ENCODE results near the gene ATG9A.

ATG9A gene

DNA sequence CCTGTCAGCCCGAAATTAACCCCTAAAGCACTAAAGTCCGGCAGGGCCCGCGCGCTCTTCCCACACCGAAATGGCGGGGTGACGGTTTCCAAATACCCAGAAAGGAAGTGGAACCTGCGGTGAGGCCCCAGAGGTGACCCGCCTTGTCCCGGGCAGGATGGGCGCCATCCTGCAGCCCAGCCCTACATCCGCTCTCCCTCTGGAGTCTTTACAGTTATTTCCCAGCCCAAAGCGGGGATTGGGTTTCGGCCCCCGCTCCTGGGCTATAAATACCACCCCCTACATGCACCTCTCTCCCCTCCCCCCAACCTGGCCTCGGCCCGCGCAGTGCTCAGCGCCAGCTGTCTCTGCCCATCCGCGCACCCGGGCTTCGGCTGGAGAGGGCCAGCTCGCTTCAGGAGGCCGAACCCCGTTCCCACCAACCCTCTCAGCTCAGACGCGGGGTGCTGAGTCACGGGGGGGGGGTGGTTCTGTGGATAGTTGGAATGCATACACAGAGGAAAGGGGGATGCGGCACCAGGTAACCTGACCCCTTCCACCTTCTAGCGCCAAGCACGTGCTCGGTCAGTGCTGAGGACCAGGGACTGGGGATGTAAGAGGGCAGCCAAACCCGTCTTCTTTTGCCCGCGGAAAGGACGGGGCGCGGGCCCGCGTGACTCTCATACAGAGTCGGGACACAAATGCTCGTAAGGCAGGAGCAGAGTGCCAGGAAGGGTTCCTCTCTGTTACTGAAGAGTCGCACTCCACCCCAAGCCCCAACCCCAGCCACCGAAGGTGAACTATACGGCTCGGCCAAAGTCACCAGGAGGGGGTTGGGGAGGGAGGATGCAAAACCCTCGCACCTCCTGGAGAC is 23.7 kb upstream of the ATG9A start, which contains the start of gene TUBA4B:
TSS of gene TUBA4B (plus strand) at position 344 of the 853 bp plus-strand sequence. CDS start at position 509, 165 bp downstream.
- peak; percentile 33 for DNase-seq

DNA sequence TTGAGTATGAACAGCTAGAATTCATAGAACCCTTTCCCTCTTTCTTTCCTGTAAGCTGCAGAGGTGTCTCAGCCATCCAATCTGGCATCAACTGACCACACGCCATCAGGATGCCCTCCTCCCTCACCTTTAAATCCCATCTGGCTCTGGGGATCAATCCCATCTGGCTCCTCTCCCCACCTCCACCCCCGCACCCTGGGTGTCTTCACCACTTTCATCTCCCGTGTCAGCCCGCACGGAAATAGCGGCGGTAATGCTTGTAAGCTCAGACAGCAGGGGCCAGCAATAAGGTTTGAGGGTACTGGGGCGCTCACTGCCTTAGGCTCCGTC is 23.1 kb upstream of the ATG9A start:
- DNase-seq = no peak

DNA sequence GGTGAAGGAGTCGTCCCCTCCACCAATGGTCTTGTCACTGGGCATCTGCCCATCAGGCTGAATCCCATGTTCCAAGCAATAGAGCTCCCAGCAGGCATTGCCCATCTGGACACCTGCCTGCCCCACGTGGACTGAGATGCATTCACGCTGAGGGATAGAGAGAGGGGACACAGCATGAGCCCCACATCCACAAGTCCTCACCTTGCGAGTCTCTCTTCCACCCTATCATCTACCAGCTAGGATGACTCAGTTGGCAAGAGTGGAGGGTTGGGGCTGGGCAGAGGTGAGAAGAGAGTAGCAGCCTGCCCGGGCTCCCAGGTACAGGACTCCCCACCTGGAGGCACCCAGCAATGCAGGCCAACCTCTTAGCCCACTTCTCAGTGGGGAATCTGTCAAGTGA is 22.6 kb upstream of the ATG9A start:
- no peak for DNase-seq

DNA sequence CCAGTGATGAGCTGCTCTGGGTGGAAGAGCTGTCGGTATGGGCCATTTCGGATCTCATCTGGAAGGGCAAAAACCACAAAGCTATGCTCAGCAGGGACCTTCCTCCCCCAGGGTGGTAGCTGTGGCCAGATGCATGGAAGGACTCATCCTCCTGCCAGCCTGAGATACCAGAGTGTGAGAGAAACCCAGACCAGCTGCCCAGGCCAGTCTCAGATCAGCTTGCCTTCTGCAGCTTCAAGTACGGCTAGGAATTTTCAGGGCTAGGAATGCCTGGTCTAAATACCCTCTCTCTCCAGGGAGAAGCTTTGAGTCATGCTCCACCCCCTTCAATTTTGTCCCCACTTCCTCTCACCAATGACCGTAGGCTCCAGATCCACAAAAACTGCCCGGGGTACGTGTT is 22.2 kb upstream of the ATG9A start:
- DNase-seq = no peak

DNA sequence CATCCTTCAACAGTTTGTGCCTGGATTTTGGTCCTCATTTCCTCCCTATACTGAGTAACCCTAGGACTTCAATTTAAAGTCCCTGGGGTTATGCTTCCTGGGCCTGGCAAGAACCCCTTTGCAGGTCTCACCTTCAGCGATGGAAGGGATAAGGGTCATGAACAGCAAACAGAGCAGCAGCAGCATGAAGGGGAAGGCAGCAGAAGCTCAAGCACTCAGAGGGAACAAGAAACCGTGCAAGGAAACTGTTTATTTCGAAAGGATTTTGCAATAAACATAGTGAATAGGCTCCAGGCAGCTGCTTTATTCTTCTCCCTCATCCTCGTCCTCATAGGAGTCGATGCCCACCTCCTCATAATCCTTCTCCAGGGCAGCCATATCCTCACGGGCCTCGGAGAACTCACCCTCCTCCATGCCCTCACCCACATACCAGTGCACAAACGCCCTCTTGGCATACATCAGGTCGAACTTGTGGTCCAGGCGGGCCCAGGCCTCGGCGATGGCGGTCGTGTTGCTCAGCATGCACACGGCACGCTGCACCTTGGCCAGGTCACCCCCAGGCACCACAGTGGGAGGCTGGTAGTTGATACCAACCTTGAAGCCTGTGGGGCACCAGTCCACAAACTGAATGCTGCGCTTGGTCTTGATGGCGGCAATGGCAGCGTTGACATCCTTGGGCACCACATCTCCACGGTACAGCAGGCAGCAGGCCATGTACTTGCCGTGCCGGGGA is 20.8 kb upstream of the ATG9A start:
- DNase-seq = peak; percentile 50

DNA sequence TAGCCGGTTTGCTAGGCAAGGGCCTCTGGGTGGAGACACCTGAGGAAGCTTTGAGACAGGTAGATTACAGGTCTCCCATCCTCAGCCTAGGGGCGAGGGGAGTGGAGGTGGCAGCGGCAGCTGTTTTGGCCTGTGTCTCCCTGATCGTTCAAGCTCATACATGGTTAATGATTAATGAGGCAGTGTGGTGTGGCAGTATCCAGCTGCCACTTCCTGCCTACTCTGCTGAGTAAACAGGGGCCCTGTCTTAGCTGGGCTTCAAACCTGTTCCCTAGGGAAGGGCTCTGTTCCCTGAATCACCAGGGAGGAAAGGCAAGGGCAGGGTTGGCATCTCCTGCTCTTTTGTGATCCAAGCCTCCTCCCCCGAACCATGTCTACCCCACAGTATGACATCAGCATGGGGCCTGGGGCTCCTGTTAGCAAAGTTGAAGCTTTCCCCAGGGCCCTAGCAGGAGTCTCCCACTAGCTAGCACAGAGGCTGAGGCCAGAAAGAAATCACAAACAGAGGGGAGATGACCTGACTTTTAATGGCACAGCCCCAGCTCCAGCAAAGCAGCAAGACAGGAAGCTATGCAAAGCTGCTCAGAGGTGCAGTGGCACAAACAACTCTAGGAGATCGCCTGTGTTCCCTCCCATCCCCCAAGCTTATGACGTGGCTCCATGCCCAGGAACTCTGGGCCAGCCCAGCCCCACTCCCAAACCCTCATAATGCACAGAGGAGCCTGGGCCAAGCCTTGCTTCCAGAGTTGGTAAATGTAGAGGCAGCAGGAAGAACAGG is 20.0 kb upstream of the ATG9A start:
- DNase-seq = no peak

DNA sequence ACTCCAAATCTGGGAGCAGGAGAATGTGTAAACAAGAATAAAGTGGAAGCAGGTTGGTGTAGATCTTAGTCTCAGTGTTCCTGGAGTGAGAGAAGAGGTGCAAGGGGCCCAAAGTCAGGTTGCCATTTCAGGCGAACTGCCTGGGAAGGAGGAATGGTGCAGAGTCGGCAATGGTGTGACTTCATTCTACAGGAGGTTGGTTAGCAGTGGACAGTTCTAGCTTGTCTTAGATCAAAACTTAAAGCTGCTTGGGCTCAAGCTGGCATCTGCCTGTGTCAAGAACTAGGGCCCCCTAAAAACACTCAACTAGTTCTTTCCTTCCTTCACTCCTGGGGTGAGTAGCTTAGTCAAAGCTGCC is 19.4 kb upstream of the ATG9A start:
- no peak for DNase-seq

DNA sequence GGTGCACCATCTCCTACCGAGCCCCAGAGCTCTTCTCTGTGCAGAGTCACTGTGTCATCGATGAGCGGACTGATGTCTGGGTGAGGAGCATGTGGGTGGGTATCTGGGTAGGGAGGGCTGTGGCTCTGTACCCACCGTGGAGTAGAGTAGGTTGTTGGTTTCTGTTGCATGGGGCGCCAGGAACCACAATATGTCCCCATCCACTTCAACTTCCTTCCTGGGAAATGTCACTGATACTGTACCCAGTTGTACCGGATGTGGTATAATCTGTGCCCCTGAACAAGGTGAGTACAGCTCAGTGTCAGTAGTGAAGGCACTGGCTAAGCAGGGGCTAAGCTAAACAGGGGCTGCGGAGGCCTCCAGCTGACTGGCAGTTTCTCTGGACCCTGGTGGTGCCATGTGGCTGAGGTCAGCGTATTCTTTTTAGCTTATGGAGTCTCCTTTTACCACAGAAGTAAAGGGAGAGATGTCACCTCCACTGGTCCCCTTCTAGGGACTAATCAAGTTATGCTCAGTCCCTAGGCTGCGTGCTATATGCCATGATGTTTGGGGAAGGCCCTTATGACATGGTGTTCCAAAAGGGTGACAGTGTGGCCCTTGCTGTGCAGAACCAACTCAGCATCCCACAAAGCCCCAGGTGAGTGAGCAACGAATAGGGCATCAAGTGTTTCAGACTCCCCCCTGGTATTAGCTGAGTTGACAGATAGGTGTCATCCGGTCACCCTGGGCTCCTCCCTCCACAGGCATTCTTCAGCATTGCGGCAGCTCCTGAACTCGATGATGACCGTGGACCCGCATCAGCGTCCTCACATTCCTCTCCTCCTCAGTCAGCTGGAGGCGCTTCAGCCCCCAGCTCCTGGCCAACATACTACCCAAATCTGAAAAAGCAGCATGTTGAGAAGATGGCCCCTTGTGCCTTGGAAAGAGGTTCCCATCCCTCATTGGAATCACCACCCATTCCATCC is 18.5 kb upstream of the ATG9A start:
- DNase-seq = no peak

DNA sequence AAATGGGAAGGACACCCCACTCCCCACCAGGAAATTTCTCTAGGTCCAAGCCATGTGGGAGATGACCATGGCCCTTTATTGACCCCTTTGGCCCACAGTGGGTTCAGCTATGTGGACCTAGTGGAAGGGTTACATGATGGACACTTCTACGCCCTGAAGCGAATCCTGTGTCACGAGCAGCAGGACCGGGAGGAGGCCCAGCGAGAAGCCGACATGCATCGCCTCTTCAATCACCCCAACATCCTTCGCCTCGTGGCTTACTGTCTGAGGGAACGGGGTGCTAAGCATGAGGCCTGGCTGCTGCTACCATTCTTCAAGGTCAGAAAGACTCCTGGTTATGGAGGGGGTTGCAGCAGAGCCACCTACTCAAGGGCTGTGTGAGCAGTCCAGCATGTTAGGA is 17.1 kb upstream of the ATG9A start:
- no peak for DNase-seq

DNA sequence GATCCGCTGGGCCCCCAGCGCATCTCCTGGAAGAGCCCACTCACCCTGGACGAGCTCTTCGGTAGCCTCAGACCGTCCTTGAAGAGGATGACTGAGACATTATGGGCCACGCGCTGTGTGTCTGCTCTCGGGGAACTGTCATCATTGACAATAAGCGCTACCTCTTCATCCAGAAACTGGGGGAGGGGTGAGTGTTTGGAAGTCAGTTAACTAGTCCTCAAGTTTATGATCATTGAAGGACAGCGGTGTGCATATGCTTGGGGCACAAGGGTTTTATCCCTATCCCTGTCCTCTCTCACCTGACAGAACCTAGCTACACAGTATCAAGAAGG is 16.4 kb upstream of the ATG9A start:
- DNase-seq = no peak

DNA sequence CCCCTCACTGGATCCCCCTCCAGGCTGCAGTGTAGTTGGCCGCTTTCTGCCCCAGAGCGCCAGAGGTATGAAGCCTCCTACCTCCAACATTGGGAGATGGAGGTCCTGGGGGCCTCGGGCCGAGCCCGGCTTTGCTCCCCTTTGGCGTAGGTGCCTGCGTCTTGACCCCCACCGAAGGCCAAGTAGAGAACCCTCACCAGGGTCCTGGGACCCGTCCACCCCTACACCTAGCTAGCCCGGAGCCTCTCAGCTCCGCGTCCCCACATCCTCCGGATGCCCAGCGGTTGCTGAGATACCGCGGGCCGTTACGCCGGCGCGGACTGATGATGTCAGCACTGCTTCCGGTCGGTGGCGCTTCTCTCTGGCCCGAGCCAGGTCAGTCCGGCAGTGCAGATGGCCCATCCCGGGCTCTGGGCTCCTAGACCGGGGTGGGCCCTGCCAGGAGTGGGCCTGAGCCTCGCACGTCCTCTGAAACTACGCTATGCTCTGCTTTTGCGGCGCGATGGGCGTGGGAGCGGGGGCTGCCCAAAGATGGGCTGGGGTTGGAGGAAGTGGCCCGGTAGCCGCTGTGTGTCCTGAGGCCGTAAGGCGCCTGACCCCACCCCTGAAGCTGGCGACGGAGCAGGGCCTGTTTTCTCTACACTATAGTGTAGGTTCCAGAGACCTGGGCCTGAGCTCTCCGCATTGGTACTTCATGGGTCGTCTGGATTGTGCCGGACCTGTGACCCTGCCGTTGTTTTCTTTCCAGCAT is 15.9 kb upstream of the ATG9A start, which contains the start of the genes GLB1L and STK16:
TSS of gene GLB1L (minus strand) at position 297 of the 751 bp plus-strand sequence. CDS start 1,871 bp downstream, outside the sequence.
TSS of gene STK16 (plus strand) at position 332 of the 751 bp plus-strand sequence. CDS start 521 bp downstream, outside the sequence.
- peak; percentile 93 for DNase-seq

DNA sequence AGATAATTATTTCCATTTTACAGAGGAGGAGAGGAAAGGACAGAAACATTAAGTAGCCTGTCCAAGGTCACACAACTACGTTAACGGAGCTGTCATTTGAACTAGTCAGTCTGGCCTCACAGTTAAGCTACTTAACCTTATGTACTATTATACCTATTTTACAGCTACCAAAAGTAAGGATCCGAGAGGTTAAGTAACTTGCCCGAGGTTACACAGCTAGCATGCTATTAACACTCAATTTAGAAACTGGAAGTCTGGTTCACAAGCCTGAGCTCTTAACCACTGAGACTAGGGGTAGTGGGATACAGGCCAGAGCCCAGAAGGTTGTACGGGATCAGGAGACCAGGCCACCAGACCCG is 15.3 kb upstream of the ATG9A start:
- DNase-seq = no peak

DNA sequence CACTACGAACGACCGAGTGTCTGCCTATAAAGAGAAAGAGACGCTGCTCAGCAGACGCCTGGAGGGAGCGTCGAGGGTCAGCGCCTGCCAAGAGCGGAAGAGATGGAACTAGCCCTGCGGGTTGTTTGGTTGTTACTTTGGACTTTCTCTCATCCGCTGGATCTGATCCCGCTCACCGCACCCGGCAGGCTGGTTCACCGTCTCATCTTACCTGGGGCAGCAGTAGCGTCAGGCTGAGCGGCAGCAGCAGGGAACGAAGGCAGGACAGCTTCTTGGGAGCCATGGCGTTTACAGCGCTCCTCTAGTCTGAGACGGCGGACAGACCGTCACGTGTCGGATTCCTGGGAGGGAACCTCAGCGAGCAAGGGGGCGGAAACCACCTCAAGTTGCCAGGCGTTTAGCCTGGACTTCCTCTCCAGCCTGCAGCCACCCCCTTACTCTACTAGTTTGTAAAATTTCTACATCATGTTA is 13.9 kb upstream of the ATG9A start:
- peak; percentile 65 for DNase-seq

DNA sequence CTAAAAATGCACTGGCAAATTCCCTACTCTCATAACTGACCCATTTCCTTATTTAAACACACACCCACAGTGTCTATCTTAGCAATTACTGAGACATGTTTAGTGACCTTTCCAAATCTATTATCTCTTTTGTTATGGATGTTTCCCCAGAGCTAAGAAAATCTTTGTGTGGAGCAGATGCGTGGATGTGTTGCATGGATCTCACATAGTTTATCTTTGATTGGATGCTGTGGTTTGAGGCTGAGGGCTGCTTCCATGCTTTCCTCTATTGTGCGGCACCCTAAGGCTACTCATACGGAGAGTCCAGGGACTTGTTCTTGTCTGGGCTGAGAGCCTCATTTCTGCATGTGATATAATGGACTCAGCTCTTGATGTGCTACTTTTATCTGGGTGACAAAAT is 4.9 kb upstream of the ATG9A start:
- no peak for DNase-seq

DNA sequence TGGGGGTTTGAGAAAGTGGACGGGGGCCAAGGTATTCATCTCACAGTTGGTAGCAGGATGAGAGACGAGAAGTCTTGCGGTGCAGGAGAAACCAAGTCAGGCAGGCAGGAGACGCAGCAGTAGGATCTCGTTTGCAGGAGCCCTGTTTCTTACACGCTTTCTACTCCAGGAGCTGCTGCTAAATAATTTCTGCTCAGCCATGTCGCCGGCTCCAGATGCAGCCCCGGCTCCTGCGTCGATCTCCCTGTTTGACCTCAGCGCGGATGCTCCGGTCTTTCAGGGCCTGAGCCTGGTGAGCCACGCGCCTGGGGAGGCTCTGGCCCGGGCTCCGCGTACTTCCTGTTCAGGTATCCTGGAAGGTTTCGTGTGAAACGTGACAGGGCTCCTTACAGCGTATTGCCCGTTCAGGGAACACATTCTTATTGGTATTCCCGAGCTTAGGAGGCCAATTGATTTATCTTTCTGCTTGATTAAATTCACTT is 664 bp upstream of the ATG9A start:
- DNase-seq = peak; percentile 59

DNA sequence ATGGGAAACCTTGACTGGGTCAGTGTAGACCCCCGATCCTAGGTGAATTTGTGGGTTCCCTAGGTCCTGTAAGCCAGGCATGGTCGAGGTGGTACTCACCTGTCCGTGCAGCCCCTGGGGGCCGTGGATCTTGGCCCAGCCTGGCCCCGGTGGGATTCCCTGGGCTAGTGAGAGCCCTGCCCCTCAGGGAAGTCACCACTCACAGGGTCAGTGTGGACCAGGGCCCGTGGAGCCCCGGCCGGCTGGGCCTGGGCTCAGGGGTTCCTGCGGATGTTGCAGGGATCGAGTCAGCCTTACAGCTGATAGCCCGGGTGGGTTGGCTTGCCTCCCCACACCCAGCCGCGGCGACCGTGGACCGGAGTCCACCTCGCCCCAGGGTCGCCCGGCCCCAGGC is 528 bp downstream of the ATG9A start:
- no peak for DNase-seq

DNA sequence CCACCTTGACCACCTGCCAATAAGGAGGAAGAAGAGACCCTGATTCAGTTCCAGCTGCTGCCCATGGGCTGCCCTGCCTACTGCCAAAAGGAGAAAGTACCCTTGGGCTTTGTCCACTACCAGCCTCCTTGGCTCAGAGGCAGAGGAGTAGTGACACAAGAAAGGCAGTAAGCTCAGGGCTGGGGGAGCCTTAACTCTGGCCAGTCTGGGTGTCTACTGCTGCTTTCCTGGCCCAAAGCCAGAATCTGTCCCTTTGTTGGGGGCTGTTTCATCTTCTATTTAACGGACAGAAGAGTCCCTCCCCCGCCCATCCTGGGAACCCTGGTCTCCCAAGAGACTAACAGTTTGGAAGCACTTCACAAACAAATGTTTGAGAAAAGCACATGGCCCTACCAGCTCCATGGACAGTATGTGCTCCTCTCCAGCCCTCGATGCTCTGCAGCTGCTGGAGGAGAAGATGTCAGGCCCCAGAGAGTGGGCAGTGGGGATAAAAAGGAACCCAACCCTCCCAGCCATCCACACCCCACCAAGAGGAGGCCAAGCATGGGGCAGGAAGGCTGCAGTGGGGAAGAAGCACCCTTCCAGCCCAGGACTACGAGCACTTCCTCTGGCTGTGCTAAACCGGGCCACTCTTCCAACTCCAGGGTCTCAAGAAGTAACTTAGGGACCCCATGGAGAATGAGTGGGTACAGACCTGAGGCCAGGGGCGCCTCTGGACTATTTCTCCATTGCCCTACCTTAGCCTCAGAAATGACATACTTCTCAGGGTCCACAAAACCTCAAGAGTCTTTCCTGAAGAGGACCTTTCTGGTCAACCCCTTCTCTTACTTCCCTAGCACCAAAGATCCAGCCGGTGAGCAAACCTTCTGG is 1.2 kb downstream of the ATG9A start:
- DNase-seq = no peak

DNA sequence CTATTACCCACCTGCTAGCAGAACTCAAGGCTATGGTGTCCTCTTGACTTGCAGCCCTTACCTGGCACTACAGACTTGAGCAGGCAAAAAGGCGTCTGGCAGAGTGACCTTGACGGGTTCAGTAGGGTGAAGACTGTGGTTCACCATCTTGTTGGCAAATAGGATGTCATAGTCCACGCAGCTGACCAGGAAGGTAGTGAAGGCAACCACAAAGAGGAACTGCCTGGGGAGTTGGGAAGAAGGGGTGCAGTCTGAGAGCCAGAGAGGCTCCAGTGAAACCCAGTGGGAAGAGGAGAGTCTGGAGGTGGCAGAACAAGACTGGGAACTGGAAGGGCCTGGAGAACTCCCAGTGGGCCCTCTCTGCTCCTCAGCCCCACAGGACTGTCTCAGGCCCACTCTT is 4.1 kb downstream of the ATG9A start:
- DNase-seq = peak; percentile 60

DNA sequence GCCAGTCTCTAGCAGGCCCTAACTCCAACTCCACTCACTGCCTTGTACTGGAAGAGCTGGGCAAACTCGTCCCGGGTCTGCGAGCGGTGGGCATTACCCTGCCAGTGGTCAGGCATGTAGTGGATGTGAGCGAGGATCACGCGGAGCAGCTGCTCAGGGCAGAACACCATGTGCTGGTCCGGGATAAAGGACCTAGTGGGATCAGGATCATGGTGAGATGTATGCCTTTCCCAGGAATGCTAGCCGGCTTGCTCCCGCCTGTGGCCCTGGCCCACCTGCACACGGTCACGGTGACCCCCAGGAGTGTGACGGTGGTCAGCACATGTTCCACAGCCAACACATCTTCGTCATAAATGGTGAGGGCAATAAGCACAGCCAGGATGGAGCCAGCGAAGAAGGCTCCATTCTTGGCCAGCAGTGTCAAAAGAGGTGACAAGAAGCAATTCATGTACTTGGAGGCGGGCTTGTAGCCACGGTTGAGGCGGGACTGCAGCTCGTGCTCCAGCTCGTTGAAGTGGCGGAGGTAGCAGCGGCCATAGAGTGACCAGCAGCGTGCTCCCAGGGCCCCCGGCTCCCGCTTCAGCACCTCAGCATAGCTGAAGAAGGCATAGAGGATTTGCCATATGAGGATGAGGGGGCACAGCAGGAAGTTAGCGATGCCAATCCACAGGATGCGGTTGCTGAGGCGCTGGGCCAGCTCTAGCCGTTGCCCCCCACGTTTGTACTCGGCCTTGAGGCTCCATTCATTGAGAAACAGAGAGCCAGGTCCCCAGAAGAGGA is 5.4 kb downstream of the ATG9A start:
- no peak for DNase-seq
